IMR-90 (cell line): ENCODE data around the gene ARTN.
A peak's percentile ranks its signal among the peaks of the same experiment; 100 is the strongest.

Experiments used
- CEBPB ChIP-seq: IDR thresholded peaks from 2 replicates; pipeline ENCODE4 v1.6.1; 2012; ENCODE audit warnings: low read depth, low read length, improper control_type of control experiment
- CHD1 ChIP-seq: IDR thresholded peaks from 2 replicates; pipeline ENCODE4 v1.6.1; 2012; ENCODE audit warnings: low read depth, low read length, improper control_type of control experiment
- CTCF ChIP-seq: conservative IDR thresholded peaks from 2 replicates; pipeline ENCODE4 v1.5.1; 2012; ENCODE audit warnings: mild to moderate bottlenecking, low read depth, low read length, improper control_type of control experiment
- FOS ChIP-seq: fragments of 150-350 bp; IDR thresholded peaks from 2 replicates; pipeline ENCODE4 v1.6.1; 2016; ENCODE audit warnings: low read depth, low read length
- MAFK ChIP-seq: IDR thresholded peaks from 2 replicates; pipeline ENCODE4 v1.6.1; 2012; ENCODE audit warnings: low read depth, low read length, improper control_type of control experiment
- MAZ ChIP-seq: IDR thresholded peaks from 2 replicates; pipeline ENCODE4 v1.6.1; 2012; ENCODE audit warnings: low read depth, mild to moderate bottlenecking, low read length, improper control_type of control experiment, moderate library complexity, borderline replicate concordance
- MXI1 ChIP-seq: IDR thresholded peaks from 2 replicates; pipeline ENCODE4 v1.6.1; 2012; ENCODE audit warnings: low read depth, mild to moderate bottlenecking, low read length, moderate library complexity, borderline replicate concordance
- POLR2A ChIP-seq: IDR thresholded peaks from 2 replicates; pipeline ENCODE4 v1.6.1; 2012; ENCODE audit warnings: mild to moderate bottlenecking, low read depth, low read length
- RCOR1 ChIP-seq: IDR thresholded peaks from 2 replicates; pipeline ENCODE4 v1.6.1; 2012; ENCODE audit warnings: mild to moderate bottlenecking, low read length, improper control_type of control experiment; ENCODE audit not compliant: insufficient replicate concordance
- RFX5 ChIP-seq: IDR thresholded peaks from 2 replicates; pipeline ENCODE4 v1.8.0; 2012; ENCODE audit warnings: low read depth, mild to moderate bottlenecking, low read length, moderate library complexity
- SMC3 ChIP-seq: fragments of 150-350 bp; IDR thresholded peaks from 2 replicates; pipeline ENCODE4 v1.6.1; 2016; ENCODE audit warnings: low read depth, mild to moderate bottlenecking, antibody characterized with exemption, low read length, moderate library complexity

GRCh38 chr1:43978264-43978550 lies 44.6 kb downstream of the ARTN start:
- TF ChIP-seq CTCF, result no peak
- TF ChIP-seq POLR2A, result 0 out of 2 replicates have a peak, but pooled peaks have one; percentile 4
- no peak for TF ChIP-seq MAFK
- TF ChIP-seq CHD1, result no peak
- peak; percentile 60 for TF ChIP-seq CEBPB
- TF ChIP-seq MAZ, result no peak
- no peak for TF ChIP-seq FOS
- TF ChIP-seq SMC3, result no peak
- TF ChIP-seq RCOR1, result no peak
- TF ChIP-seq MXI1, result no peak
- no peak for TF ChIP-seq RFX5
